PC-3 (cell line): Measurements from ENCODE around the gene EGLN1. TPM values are rescaled to one million over a fixed set of nuclear protein-coding genes. Genes with fewer than 3 reads are reported as not detected.
A peak's percentile ranks its signal among the peaks of the same experiment; 100 is the strongest.

ENCODE experiments used
- ATAC-seq: fragments of 200-7000 bp; cut with Tn5 transposase; 2 replicates; pipeline ENCODE4 v1.9.1; 2020; ENCODE audit warnings: mild to moderate bottlenecking, moderate library complexity
- BruUV-seq: library from RNA; stranded (reverse); fragments of 400-500 nt; replicated peaks from 2 replicates; lab custom pipeline; 2021; lab: Mats Ljungman, UMichigan
- CTCF ChIA-PET: fragments of 300-600 bp; sonication (Branson Sonifier 250); formaldehyde crosslinking; loops from one replicate; lab custom pipeline; 2022; ENCODE audit warnings: antibody characterized with exemption; lab: Charles Lee
- POLR2A ChIA-PET: fragments of 300-600 bp; sonication (Branson Sonifier 250); formaldehyde crosslinking; loops from one replicate; lab custom pipeline; 2022; ENCODE audit warnings: antibody characterized with exemption; ENCODE audit not compliant: unreplicated experiment; lab: Charles Lee
- DNase-seq: peaks from one replicate; pipeline ENCODE4 v3.0.0-alpha.2; 2015
- H2AFZ ChIP-seq: fragments of 300-600 bp; sonication (generic); 2 replicates; pipeline ENCODE4 v1.6.0; 2016; ENCODE audit warnings: antibody characterized with exemption, low read length
- H3F3A ChIP-seq: fragments of 300-600 bp; sonication (generic); one replicate; pipeline ENCODE4 v1.6.0; 2017; ENCODE audit warnings: antibody characterized with exemption, low read length, control low read depth, mild to moderate bottlenecking; ENCODE audit not compliant: unreplicated experiment
- H3K27ac ChIP-seq: fragments of 300-600 bp; sonication (generic); 2 replicates; pipeline ENCODE4 v1.5.1; 2016; ENCODE audit warnings: mild to moderate bottlenecking, low read length
- H3K27me3 ChIP-seq: fragments of 300-600 bp; sonication (generic); 2 replicates; pipeline ENCODE4 v1.6.1; 2016; ENCODE audit warnings: low read length, mixed read lengths
- H3K36me3 ChIP-seq: fragments of 300-600 bp; sonication (generic); 2 replicates; pipeline ENCODE4 v1.6.1; 2016; ENCODE audit warnings: low read depth, mixed run types, low read length, mixed read lengths
- H3K4me1 ChIP-seq: fragments of 300-600 bp; sonication (generic); 2 replicates; pipeline ENCODE4 v1.5.1; 2016; ENCODE audit warnings: low read length; ENCODE audit not compliant: insufficient read depth
- H3K4me2 ChIP-seq: fragments of 300-600 bp; sonication (generic); 2 replicates; pipeline ENCODE4 v1.6.0; 2016; ENCODE audit warnings: low read length
- H3K4me3 ChIP-seq: fragments of 300-600 bp; sonication (generic); 2 replicates; pipeline ENCODE4 v1.5.1; 2016; ENCODE audit warnings: mild to moderate bottlenecking, low read length, mixed read lengths
- H3K79me2 ChIP-seq: fragments of 300-600 bp; sonication (generic); 2 replicates; pipeline ENCODE4 v1.6.1; 2017; ENCODE audit warnings: low read length, mixed read lengths
- H3K9ac ChIP-seq: fragments of 300-600 bp; sonication (generic); 2 replicates; pipeline ENCODE4 v1.6.0; 2016; ENCODE audit warnings: mild to moderate bottlenecking, low read length
- H3K9me2 ChIP-seq: fragments of 300-600 bp; sonication (generic); replicated peaks from 2 replicates; pipeline ENCODE4 v1.6.1; 2016; ENCODE audit warnings: mixed run types, low read length, mixed read lengths
- H3K9me3 ChIP-seq: fragments of 300-600 bp; sonication (generic); 2 replicates; pipeline ENCODE4 v1.6.1; 2016; ENCODE audit warnings: low read length, mixed read lengths
- H4K20me1 ChIP-seq: fragments of 300-600 bp; sonication (generic); 2 replicates; pipeline ENCODE4 v1.6.1; 2016; ENCODE audit warnings: low read length, mixed read lengths
- CTCF ChIP-seq: fragments of 300-600 bp; sonication (generic); conservative IDR thresholded peaks from 2 replicates; pipeline ENCODE4 v1.5.1; 2017; ENCODE audit warnings: antibody characterized with exemption, low read depth, mild to moderate bottlenecking, low read length
- EZH2 ChIP-seq: fragments of 300-600 bp; sonication (generic); IDR thresholded peaks from one replicate; pipeline ENCODE4 v1.6.1; 2017; ENCODE audit warnings: antibody characterized with exemption, mild to moderate bottlenecking, low read length; ENCODE audit not compliant: unreplicated experiment
- EZH2phosphoT487 ChIP-seq: fragments of 300-600 bp; sonication (generic); IDR thresholded peaks from 2 replicates; pipeline ENCODE4 v1.6.1; 2018; ENCODE audit warnings: mild to moderate bottlenecking, antibody characterized with exemption, low read length, borderline replicate concordance
- intact Hi-C: fragments of 100-400 bp; cut with micrococcal nuclease; formaldehyde crosslinking; loops from 2 replicates; pipeline ENCODE4 v1.9.0; 2023
- total RNA-seq: library from RNA; depleted of rRNA; stranded (reverse); fragments of >200 nt; gene quantifications from 2 replicates; pipeline ENCODE4 v1.2.3, GENCODE V29; 2014

Gene EGLN1
- total RNA-seq, 1 experiment from 2014 or later: 37.0 TPM

- DNase-seq (peak; percentile 85), ATAC-seq (peak; percentile 28)
- TF ChIP-seq EZH2: no peak
- no peak for TF ChIP-seq EZH2phosphoT487
- TF ChIP-seq CTCF: no peak
- no peaks in the 10 kb centered on the region for H3F3A ChIP-seq
- ChIA-PET CTCF (no interaction called here), POLR2A (no interaction called here)
- H3K4me3 ChIP-seq: peak overlapping the region; percentile 85
- H3K9me3 ChIP-seq: no peaks in the 10 kb centered on the region
- no peak overlapping the region for H2AFZ ChIP-seq
- peaks cover 49% of the 10 kb centered on the region for H4K20me1 ChIP-seq
- peak overlapping the region; percentile 21 for H3K27ac ChIP-seq
- intact Hi-C loops: loop anchor here (1.0 to 2.0 kb wide), 3 partner anchors 10 to 59 kb away; no protein-coding TSS in a partner anchor
- H3K36me3 ChIP-seq: no peaks in the 10 kb centered on the region
- H3K4me2 ChIP-seq: peak overlapping the region; percentile 91
- no peaks in the 10 kb centered on the region for H3K9me2 ChIP-seq
- no peaks in the 10 kb centered on the region for H3K27me3 ChIP-seq
- H3K9ac ChIP-seq: no peak overlapping the region
- H3K79me2 ChIP-seq: peaks cover 84% of the 10 kb centered on the region
- BruUV-seq: no TSS peak
- peaks cover 38% of the 10 kb centered on the region for H3K4me1 ChIP-seq
Measured at GRCh38 chr1:231418101-231418740, 3.9 kb downstream of the EGLN1 start.

DNA sequence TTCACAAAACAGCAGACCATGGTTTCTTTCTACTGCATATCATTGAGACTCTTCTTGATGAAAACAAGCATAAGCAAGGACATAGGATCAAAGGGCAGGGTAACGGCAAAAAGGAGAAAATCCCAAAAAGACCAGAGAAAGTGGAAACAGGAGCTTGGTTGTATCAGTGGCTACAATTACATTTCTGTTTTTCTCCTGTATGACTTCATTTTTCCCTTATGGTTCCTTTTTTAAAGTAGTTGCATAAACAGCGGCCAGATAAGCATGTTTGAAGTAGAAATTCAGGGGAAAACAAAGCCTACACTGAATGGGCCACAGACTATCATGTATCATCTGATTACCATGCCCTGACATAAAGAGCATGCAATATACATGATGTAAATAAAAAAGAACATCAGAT lies 4.6 kb downstream of the EGLN1 start:
- intact Hi-C loops: no loop called here
- Histone ChIP-seq H3K9me2 (no peaks in the 10 kb centered on the region), H3K27ac (no peak overlapping the region), H3K4me3 (peak overlapping the region; percentile 85), H3K4me1 (peaks cover 32% of the 10 kb centered on the region), H4K20me1 (peaks cover 49% of the 10 kb centered on the region), H3K79me2 (peaks cover 91% of the 10 kb centered on the region), H2AFZ (no peak overlapping the region), H3K4me2 (peak overlapping the region; percentile 91), H3K9ac (no peak overlapping the region), H3F3A (no peaks in the 10 kb centered on the region), H3K9me3 (no peaks in the 10 kb centered on the region), H3K36me3 (no peaks in the 10 kb centered on the region), H3K27me3 (no peaks in the 10 kb centered on the region)
- ATAC-seq (no peak), DNase-seq (no peak)
- ChIA-PET CTCF (no interaction called here), POLR2A (no interaction called here)
- TF ChIP-seq EZH2 (no peak), CTCF (no peak), EZH2phosphoT487 (no peak)
- BruUV-seq: no TSS peak

DNA sequence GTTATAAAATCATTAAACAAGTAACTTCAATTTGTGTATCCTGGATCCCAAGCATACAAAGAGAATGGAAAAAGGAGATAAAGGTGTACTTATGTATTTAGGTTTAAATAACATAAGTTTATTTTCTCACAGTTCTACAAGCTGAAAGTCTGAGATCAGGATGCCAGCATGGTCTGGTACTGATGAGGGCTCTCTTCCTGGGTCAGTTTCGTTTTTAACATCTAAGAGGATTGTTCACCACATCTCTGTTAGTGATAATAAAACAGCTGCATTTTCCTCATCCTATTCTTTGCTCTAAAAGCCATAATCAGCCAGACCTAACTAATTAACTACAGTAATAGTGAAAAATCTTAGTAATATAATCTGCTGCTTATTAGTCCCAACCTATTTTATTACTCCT lies 5.2 kb downstream of the EGLN1 start:
- ChIA-PET POLR2A (no interaction called here), CTCF (no interaction called here)
- BruUV-seq: no TSS peak
- no peaks in the 10 kb centered on the region for H3K9me2 ChIP-seq
- H3K4me2 ChIP-seq: peak overlapping the region; percentile 91
- peaks cover 49% of the 10 kb centered on the region for H4K20me1 ChIP-seq
- intact Hi-C loops: no loop called here
- peaks cover 98% of the 10 kb centered on the region for H3K79me2 ChIP-seq
- H3K27me3 ChIP-seq: no peaks in the 10 kb centered on the region
- DNase-seq (no peak), ATAC-seq (no peak)
- no peaks in the 10 kb centered on the region for H3F3A ChIP-seq
- H3K4me3 ChIP-seq: peak overlapping the region; percentile 85; the same call in 1 of the 2 replicates
- no peaks in the 10 kb centered on the region for H3K9me3 ChIP-seq
- no peak overlapping the region for H3K27ac ChIP-seq
- H3K4me1 ChIP-seq: peaks cover 32% of the 10 kb centered on the region
- H2AFZ ChIP-seq: no peak overlapping the region
- TF ChIP-seq EZH2phosphoT487 (no peak), EZH2 (no peak), CTCF (no peak)
- no peaks in the 10 kb centered on the region for H3K36me3 ChIP-seq
- no peak overlapping the region for H3K9ac ChIP-seq
